ENCODE results near the gene KCNAB3.

Gene KCNAB3

DNA sequence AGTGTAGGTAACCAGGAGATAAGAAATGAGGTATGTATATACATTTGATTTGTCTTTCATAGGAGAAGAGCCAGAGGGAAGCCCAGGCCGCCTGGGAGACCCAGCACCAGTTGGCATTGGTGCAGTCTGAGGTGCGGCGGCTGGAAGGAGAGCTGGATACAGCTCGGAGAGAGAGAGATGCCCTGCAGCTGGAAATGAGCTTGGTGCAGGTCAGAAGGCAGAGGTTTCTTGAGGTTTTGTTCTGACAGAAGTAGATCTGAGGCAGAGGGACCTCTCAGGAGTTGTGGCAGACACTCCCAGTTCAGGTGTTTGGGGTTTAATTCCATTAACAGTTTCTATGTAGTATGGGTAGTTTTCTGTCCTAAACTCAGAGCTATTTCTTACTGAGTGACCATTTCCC is 10.4 kb upstream of the KCNAB3 start:
- no peak for DNase-seq

DNA sequence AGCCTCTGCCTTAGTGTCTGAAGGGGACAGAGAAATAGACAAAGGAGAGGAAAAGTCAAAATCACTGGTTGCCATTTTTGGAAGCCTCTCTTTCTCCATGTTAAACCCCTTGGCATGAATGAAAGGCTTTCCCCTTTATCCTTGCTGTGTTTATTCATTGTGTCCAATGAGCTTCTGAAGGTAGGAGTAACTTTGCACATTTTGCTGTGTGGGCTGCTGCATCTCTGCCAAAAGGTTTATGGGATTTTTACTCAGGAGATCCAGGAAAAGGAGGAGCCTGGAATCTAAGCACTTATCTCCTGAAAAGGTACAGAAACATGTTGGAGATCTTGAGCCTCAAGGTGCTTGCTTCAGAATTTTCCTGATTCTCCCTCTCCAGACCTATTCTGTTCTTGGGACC is 6.2 kb upstream of the KCNAB3 start:
- DNase-seq, result no peak

DNA sequence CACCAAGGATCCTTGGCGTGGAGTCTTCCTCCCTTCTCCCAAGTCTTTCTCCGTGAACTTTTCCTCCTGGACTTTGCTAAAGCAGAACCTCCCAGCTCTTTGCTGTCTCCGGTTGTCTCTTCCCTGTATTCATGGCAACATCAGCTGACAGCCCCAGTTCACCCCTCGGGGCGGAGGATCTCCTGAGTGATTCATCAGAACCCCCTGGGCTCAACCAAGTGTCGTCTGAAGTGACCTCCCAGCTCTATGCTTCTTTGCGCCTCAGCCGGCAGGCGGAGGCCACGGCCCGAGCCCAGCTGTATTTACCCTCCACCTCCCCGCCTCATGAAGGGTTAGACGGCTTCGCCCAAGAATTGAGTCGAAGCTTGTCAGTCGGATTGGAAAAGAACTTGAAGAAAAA is 3.3 kb upstream of the KCNAB3 start:
- no peak for DNase-seq

DNA sequence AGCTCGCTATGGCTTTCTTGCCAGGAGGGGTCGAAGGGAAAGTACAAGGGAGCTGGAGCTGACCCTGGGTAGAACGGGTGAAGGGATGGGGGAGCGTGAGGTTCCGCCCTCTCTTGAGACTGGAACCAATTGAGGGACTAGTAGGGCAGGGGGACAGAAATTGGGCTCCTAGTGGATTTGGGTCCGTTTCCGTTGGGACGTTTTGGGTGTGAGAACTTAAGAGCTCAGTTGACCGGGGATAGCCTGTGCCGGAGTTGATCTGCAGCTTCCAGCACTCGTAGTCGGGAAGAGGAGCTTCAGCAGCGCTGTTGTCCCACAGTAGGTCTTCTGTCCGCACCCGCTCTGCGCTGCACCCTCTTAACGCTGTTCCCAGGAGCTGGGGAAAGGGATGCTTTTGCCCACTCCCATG is 2.8 kb upstream of the KCNAB3 start:
- no peak for DNase-seq

DNA sequence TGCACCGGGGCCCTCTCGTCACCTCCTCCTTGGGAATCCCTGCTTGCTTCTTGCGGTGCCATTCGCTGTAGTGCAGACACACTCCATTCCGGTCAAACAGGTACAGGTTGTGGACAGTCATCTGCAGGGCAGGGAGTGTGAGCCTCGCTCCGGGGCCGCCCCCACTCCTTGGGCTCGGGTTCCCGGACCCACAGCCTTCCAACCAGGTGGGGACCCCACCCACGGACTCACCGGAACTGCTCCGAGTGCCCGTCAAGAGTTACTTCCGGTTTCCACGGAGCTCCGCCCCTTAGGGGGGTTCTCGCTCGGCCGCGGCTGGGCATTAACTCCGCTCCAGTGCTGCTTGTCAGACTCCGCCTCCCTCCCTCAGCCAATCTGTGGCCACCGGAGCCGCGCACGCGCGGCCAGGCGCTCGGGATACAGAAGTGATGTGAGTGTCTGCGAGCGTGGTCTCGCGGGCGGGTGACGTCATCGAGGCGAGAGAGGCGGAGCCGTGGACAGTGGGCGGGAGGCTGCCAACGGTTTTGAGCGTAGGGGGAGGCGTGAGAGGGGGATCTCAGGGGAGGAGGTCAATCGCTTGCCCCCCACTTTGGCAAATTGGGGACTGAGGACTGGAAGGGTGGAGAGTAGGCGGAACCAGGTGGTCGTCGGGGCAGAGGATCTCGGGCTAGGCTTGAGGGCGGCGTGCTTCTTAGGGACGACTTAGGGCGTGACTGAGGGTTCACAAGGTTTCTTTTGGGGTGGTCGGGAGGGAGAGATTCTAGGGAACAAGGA is 2.2 kb upstream of the KCNAB3 start, which contains the start of the genes CNTROB and TRAPPC1:
TSS of gene CNTROB (plus strand) at position 498 of the 774 bp plus-strand sequence. CDS start 874 bp downstream, outside the sequence.
TSS of gene TRAPPC1 (minus strand) at position 238 of the 774 bp plus-strand sequence. CDS start at position 121, 117 bp downstream.
- DNase-seq, result peak; percentile 98 to 100

DNA sequence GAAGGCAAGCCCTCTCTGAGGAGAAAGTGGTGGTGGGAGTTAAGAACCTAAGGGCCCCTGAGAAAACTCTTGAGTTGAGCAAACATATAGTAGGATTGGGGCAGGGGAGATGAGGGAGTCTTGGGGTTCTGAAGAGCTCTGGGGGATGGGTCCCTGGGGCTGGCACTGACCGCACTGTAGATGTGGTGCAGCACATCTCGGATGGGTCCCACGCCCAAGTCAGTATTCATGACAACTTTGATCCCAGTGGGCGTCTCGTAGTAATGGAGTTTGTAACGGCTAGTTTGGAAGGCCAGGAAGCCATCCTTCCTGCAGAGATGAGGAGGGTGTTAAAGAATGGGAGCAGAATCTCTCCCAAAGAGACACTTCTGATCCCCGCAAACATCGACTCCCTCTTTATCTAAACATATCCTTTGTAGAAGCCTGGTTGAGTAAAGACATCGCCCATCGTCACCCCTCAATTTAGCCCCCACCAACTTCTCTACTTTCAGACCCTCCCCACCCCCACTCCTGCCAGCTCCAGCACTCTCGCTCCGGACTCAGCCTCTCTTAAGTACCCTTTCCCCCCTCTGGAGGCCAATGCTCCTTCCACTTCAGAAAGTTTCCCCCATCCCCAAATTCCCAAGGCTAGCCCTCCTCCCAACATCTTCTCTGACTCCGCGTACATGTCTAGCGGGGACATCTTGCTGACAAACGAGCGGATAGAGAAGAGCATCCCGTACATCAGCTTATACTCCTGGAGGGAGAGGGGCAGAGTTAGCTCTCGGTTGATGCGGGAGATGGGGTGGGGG is 1.4 kb upstream of the KCNAB3 start:
- no peak for DNase-seq

DNA sequence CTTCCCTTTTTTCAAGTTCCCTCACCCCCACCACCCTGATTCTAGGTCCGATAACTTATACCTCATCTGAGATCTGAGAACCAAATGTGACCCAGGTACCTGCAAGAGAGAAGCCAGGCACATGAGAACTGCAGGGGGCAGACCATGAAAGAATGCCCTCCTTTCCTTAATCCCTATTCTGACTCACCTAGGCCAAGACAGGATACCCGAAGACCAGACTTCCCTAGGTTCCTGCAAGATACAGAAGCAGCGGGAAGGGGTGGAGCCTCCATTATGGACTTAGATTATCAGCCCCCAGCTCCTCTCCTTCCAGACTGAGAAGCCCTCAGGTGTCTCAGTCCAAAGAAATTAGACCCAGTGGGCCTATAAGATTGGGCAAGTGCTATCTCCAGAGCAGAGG is 2.1 kb downstream of the KCNAB3 start:
- DNase-seq, result no peak

DNA sequence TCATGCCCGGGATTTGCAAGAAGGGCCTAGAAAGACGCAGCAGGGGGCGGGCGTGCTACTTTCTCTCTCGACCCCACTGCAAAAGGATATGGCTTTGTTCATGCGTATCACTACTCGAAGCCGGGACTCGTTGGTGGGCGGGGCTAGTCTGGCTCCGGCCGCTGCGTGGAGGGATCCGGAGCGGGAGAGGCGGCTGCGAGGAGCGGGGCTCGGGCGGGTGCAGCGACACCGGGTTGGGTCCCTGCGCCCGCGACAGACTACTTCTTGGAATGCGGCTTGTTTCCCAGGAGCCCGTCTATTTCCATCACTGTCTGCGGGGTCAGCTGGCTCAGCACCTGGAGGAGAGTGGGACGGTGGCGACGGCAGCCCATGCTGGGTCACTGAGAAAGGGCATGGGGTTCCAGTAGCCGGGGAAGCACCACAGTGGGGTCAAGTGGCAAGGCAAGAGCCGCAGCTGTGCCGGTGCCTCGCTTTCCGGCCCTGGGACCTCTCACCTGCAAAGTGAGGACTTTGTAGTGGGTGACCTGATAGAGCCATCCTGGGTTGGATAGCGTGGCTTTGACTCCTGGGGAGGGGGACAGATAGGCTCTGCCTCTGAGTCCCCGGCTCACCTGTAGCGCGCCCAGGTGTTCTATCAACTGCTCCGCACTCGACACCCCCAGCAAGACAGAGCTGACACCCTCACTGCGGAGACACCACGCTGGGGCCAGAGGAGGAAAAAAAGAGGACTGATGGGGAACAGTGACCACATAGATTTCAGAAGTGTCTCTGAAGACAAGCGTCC is 6.6 kb downstream of the KCNAB3 start:
- DNase-seq, result peak; percentile 60 to 64

DNA sequence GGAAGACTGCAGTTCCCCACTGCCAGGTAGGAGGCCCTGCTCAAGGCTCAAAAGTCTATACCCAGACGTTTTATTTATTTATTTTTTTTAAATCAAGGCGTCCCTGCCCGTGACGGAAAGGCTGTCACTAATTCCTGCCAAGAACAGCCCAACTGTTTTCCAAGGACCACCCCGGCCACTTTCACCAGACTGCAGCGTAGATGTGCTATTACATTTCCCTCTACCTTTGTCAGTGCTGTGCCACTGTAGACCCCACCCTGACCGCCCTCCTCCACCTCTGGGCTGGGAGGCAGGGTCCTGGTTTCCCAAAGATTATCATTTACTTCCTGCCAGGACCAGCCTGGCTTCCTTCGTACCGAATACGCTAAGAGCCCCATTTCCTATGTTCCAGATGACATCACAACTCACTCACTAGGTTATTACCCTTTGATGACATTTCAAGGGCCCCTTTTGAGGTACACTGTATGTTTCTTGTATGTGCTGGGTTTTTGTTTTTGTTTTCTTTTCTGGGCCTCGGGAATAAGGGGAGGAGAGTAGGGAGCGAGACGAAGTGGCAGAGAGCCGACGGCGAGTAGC is 7.3 kb downstream of the KCNAB3 start:
- no peak for DNase-seq

DNA sequence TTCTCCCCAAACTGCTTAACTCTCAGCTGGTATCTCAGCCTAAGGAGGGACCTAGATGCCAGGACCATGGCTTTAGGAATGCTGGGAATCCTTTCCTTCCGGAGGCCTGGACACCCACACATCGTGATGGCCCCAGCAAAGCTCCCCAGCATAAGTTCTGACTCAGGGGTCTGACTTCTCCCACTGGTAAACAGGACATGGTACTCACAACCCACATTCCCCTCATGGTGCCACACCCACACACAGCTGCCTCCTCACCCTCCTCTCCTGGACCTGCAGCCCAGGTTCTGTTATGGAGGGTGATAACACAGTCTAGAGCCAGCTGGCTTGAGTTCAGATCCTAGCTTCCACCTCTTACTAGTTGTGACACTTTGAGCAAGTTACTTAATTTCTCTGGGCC is 12.8 kb downstream of the KCNAB3 start:
- no peak for DNase-seq

DNA sequence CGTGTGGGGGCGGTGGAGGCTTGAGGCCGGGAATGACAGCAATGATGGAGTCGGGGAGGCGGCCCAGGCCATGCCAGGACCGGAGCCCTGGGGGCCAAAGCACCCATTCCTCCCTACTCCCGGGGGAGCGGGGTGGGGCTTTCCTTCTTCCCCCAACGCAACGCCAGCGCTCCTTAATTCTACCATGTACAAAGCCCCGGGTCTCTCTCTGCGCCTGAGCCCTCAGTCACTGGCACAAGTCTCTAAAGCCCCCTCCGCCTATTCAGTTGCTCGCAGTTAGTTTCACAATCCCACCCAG is 13.3 kb downstream of the KCNAB3 start:
- no peak for DNase-seq

DNA sequence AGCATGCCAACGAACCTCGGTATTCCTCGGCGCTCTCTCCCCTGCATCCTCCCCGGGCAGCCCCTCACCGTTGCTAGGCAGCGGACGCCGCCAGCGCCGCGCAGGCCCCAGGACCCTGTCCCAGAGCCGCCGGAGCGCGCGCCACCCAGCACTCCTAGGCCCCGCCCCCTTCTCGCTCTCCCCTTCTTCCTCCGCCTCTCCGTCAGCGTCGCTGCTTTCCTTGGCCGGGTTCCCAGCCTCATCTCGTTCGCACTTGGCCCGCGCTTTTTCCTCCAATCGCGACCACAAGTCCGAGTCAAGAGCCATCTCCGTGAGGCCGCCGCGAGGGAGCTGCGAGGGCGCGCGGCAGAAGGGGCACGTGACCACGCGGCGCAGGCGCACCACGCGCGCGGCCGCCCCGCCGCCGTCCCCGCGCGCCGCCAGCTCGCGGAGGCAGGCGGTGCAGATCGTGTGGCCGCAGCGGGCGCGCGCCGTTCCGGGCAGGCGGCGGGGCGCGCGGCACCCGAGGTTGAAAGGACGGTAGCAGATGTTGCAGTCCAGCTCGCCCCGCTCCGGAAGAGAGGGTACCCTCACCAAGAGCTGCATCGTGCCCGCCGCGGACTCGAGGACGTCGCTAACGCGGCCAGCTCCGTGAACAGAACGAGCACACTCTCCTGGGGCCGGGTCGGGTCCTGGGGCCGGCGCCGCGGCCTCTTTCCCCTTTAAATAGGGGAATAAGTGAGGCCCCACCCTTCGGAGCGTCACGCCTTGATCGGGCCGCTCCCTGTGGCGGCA is 13.9 kb downstream of the KCNAB3 start, which contains the start of gene RNF227:
TSS of gene RNF227 (minus strand) at position 679 of the 774 bp plus-strand sequence. CDS start at position 585, 94 bp downstream.
- peak; percentile 74 to 82 for DNase-seq

DNA sequence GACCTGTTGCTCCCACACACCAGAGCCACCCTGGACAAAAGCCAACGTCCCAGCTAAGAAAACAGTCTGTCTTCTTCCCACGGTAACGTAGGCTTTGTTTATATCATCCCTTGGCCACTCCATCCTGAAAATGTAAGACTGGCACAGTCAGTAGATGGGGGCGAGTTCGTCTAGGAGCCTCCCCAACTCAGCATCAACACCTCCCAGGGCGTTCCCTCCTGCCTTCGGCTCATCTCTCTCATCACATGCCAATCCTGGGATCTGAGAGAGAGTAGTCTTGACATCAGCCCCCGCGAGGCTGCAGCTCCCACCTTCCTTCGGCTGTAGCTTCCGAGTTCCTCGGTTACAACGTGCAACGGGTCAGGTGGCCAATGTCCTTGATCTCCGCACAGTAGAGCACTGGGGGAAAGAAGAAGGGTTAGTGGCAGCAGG is 14.5 kb downstream of the KCNAB3 start:
- peak in 1 of 2 donors; percentile 82 for DNase-seq

DNA sequence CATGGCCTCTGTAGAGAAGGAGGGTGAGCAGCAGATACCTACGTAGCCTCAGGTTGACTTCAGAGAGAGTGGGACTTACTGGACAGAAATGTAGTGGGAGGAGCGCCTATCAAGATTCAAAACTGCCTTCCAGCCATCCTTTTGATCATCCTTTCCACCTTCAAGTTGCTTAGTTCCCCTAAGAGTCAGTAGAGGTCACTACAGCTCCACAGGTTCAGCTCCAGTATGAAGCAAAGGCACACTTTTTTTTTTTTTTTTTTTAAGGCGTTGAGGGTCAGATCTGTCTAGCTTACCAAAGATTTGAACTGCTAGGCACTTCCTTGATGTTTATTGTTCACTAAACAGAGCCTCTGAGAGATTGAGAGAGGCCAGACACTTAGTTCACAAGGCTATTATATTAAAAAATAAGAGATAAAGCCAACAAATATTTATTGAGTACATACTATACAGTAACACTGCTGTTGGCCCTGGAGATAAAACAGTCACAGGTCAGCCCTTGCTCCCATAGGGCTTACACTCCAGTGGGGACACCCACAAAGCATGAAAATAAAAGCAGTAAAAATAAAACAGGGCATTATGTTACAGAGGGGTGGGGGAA is 16.6 kb downstream of the KCNAB3 start:
- DNase-seq, result peak in 1 of 2 donors; percentile 38

DNA sequence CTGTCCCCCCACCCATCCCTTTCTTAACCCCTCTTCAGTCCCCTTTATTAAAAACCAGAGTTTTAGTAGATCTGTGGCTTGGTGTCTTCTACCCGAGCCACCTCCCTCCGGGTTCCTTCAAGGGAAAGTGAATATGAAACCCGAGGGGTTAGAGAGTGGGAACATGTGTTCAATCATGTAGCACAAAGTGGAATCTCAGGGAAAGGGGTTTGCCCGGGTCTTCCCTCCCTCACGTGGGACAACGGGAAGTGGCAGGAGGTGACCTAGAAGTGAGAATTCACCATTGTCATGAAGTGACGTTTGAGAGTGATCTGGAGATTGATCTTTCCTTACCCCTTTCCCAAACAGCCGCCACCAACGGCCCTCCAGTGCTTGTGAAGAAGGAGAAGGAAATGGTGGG is 18.5 kb downstream of the KCNAB3 start:
- no peak for DNase-seq

DNA sequence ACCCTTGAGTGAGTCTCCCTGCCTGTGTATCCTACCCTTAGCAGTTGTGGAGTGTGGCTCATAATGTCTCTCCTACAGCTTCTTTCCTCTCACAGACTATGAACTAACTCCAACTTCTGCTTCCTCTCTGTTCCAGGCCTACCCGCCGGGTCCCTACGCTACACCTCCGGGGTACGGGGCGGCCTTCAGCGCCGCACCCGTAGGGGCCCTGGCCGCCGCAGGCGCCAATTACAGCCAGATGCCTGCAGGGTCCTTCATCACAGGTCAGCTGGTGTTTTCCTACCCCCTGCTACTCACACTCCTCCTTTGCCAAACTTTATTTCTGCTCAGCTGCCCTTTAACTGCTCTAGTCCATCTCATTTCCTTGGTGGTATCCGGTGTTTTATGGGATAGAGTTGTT is 18.9 kb downstream of the KCNAB3 start:
- no peak for DNase-seq

DNA sequence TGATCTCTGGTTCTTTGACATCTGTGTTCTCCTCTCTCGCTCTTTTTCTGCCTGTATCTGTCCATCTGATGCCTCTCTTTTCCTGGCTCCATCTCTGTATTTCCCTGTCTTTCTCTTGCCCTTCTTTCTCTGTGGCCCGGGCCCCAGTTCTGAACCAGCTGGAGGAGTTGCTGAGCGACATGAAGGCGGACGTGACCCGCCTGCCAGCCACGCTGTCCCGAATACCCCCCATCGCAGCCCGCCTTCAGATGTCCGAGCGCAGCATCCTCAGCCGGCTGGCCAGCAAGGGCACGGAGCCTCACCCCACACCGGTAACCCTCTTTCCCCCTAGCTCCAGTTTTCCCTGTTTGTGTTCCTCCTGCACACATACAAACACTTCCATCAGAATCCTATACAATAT is 19.4 kb downstream of the KCNAB3 start:
- no peak for DNase-seq

DNA sequence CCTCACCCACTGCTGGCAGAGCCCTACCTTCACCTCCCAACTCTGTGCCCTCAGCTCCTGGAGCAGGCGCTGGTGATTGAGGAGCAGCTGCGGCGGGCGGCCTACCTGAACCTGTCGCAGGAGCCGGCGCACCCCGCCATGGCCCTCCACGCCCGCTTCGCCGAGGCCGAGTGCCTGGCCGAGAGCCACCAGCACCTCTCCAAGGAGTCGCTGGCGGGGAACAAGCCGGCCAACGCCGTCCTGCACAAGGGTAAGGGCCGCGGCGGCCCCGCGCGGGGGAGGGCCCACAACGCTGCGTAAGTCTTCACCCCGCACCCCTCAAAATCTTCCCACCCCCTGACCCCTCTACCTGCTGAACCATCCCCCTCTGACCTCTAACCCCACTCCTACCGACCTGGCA is 20.6 kb downstream of the KCNAB3 start:
- DNase-seq, result no peak

DNA sequence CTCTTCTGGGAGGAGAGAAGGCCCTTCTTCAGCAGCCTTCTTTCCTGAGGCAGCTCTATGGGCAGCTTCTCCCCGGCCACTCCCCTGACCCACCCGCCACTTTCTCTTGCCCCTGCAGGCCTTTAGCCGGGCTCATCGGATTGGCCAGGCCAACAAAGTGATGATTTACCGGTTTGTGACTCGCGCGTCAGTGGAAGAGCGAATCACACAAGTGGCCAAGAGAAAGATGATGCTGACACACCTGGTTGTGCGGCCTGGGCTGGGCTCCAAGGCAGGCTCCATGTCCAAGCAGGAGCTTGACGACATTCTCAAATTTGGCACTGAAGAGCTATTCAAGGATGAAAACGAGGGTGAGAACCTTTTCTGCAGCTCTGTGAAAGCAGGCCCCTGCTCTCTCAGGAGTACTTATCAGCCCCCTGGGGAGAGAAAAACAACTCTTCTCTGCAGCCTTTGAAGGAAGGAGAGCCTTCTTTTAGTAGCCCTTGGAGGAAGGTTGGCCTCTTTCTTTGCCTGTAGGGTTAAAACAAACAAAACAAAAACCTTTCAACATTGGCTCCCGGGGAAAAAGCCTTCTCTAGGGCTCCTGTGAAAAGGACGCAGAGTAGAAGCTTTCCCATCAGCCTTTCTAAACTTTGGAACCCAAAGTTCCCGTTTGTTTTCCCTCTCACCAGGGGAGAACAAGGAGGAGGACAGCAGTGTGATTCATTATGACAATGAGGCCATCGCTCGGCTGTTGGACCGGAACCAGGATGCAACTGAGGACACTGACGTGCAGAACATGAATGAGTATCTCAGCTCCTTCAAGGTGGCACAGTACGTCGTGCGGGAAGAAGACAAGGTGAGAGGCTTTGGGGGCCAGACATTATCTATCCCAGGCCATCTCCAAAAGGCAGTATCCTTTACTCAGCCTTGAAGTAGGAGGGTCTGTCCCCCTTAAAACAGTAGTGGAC is 26.2 kb downstream of the KCNAB3 start:
- DNase-seq, result no peak

DNA sequence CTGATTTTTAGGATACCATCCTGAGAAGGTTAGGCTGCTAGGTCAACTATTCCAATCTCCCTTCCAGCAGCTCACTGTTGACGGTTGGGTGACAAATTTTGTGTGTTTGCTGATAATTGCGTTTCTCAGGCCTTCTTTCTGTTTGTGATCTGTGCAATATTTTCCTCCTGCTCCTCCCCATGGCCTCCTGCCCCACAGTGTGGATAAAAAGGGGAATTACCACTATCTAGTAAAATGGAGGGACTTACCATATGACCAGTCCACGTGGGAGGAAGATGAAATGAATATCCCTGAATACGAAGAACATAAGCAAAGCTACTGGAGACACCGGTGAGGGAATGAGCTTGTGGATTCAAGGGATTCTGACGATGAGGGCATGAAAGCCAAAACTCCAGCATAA is 31.9 kb downstream of the KCNAB3 start:
- peak; percentile 20 to 82 for DNase-seq

Data from hippocampal formation (tissue), 2 donors.